ENCODE measurements around the gene DPCD.

Gene DPCD

GRCh38 chr10:101572126-101572525, 16.0 kb upstream of the DPCD start:
- H3K9ac ChIP-seq (ENCODE audit: low read length): no peak overlapping the region
- H3K4me3 ChIP-seq (ENCODE audit: low read depth, low read length, poor library complexity, severe bottlenecking): no peak overlapping the region
- no peaks in the 10 kb centered on the region for H3K27me3 ChIP-seq (ENCODE audit: insufficient read depth, low read length)

GRCh38 chr10:101572785-101573184, 15.3 kb upstream of the DPCD start:
- Histone ChIP-seq H3K4me2 (ENCODE audit: low read length) (no peak overlapping the region), H2AFZ (ENCODE audit: low read length) (no peak overlapping the region), H3K9ac (ENCODE audit: low read length) (no peak overlapping the region), H3K36me3 (ENCODE audit: insufficient read depth, low read length) (no peaks in the 10 kb centered on the region), H3K27ac (ENCODE audit: low read depth, low read length, poor library complexity, severe bottlenecking) (no peak overlapping the region), H3K79me2 (ENCODE audit: insufficient read depth, low read length) (no peaks in the 10 kb centered on the region), H3K27me3 (ENCODE audit: insufficient read depth, low read length) (no peaks in the 10 kb centered on the region), H3K9me3 (ENCODE audit: low read length) (no peaks in the 10 kb centered on the region), H4K20me1 (ENCODE audit: insufficient read depth, low read length) (no peaks in the 10 kb centered on the region), H3K9me2 (ENCODE audit: low read depth, low read length) (no peaks in the 10 kb centered on the region), H3K4me1 (ENCODE audit: insufficient read depth, low read length, severe bottlenecking) (peaks cover 10% of the 10 kb centered on the region), H3K4me3 (ENCODE audit: low read depth, low read length, poor library complexity, severe bottlenecking) (no peak overlapping the region), H3F3A (ENCODE audit: insufficient read depth, low read length) (no peaks in the 10 kb centered on the region)
- TF ChIP-seq EZH2 (IDR thresholded peaks at IDR 0.05; ENCODE audit: borderline replicate concordance, low read length) (no peak), CTCF (IDR thresholded peaks at IDR 0.05; ENCODE audit: low read length) (no peak)

More at GRCh38 chr10:101572126-101572525, 16.0 kb upstream of the DPCD start:
- Histone ChIP-seq H3K4me2 (ENCODE audit: low read length) (no peak overlapping the region), H3K9me2 (ENCODE audit: low read depth, low read length) (no peaks in the 10 kb centered on the region), H4K20me1 (ENCODE audit: insufficient read depth, low read length) (no peaks in the 10 kb centered on the region), H2AFZ (ENCODE audit: low read length) (no peak overlapping the region), H3K27ac (ENCODE audit: low read depth, low read length, poor library complexity, severe bottlenecking) (no peak overlapping the region), H3K4me1 (ENCODE audit: insufficient read depth, low read length, severe bottlenecking) (peaks cover 10% of the 10 kb centered on the region), H3K79me2 (ENCODE audit: insufficient read depth, low read length) (no peaks in the 10 kb centered on the region), H3K36me3 (ENCODE audit: insufficient read depth, low read length) (no peaks in the 10 kb centered on the region), H3K9me3 (ENCODE audit: low read length) (no peaks in the 10 kb centered on the region), H3F3A (ENCODE audit: insufficient read depth, low read length) (no peaks in the 10 kb centered on the region)
- no peak for TF ChIP-seq CTCF (IDR thresholded peaks at IDR 0.05; ENCODE audit: low read length)
- no peak for TF ChIP-seq EZH2 (IDR thresholded peaks at IDR 0.05; ENCODE audit: borderline replicate concordance, low read length)

GRCh38 chr10:101573885-101574753, 14.0 kb upstream of the DPCD start:
- no peaks in the 10 kb centered on the region for H3K36me3 ChIP-seq (ENCODE audit: insufficient read depth, low read length)
- no peak overlapping the region for H3K27ac ChIP-seq (ENCODE audit: low read depth, low read length, poor library complexity, severe bottlenecking)
- H3K9me3 ChIP-seq (ENCODE audit: low read length): no peaks in the 10 kb centered on the region
- no peaks in the 10 kb centered on the region for H3K79me2 ChIP-seq (ENCODE audit: insufficient read depth, low read length)
- H4K20me1 ChIP-seq (ENCODE audit: insufficient read depth, low read length): no peaks in the 10 kb centered on the region
- no peak overlapping the region for H3K4me2 ChIP-seq (ENCODE audit: low read length)
- H2AFZ ChIP-seq (ENCODE audit: low read length): no peak overlapping the region
- H3K27me3 ChIP-seq (ENCODE audit: insufficient read depth, low read length): no peaks in the 10 kb centered on the region
- no peak for TF ChIP-seq EZH2 (IDR thresholded peaks at IDR 0.05; ENCODE audit: borderline replicate concordance, low read length)
- TF ChIP-seq CTCF (IDR thresholded peaks at IDR 0.05; ENCODE audit: low read length): no peak
- H3K4me1 ChIP-seq (ENCODE audit: insufficient read depth, low read length, severe bottlenecking): peaks cover 10% of the 10 kb centered on the region
- H3K4me3 ChIP-seq (ENCODE audit: low read depth, low read length, poor library complexity, severe bottlenecking): no peak overlapping the region
- H3K9ac ChIP-seq (ENCODE audit: low read length): no peak overlapping the region
- H3K9me2 ChIP-seq (ENCODE audit: low read depth, low read length): no peaks in the 10 kb centered on the region
- no peaks in the 10 kb centered on the region for H3F3A ChIP-seq (ENCODE audit: insufficient read depth, low read length)

Measured in OCI-LY1 (cell line).